BJ (cell line): Measurements from ENCODE around the gene SELENOS. TPM values are rescaled to one million over a fixed set of nuclear protein-coding genes. Genes with fewer than 3 reads are reported as not detected.

Experiments used
- CTCF ChIA-PET: fragments of 350-600 bp; formaldehyde crosslinking; extraction: SDS; loops from one replicate; lab custom pipeline; 2021; ENCODE audit warnings: antibody characterized with exemption, inconsistent platforms; lab: Yijun Ruan, JAX
- POLR2A ChIA-PET: fragments of 300-600 bp; sonication (Branson Sonifier 250); formaldehyde crosslinking; extraction: SDS; loops from one replicate; lab custom pipeline; 2021; ENCODE audit warnings: antibody characterized with exemption; lab: Charles Lee
- DNase-seq: peaks from one replicate; pipeline ENCODE4 v3.0.0-alpha.2; 2011; ENCODE audit warnings: low read depth
- H3K27me3 ChIP-seq: 2 replicates; pipeline ENCODE4 v1.6.0; 2011; ENCODE audit warnings: low read length; ENCODE audit not compliant: control insufficient read depth, insufficient read depth
- H3K36me3 ChIP-seq: 2 replicates; pipeline ENCODE4 v1.5.1; 2011; ENCODE audit warnings: low read length; ENCODE audit not compliant: control insufficient read depth, insufficient read depth
- H3K4me3 ChIP-seq: 2 replicates; pipeline ENCODE4 v1.5.1; 2011; ENCODE audit warnings: low read depth, mild to moderate bottlenecking, control low read depth, low read length
- polyA plus RNA-seq: library from polyadenylated mRNA; depleted of rRNA; stranded (reverse); fragments of >200 nt; gene quantifications from 2 replicates; pipeline ENCODE4 v1.2.3, GENCODE V29; 2011
- TF ChIP-seq, protein P1 (sequence below): IDR thresholded peaks from 2 replicates; pipeline ENCODE4 v1.5.1; 2011; ENCODE audit warnings: low read depth, mild to moderate bottlenecking, control low read depth, inconsistent platforms, low read length, moderate library complexity; ENCODE audit not compliant: insufficient read depth

Gene SELENOS
- polyA plus RNA-seq, 1 experiment, result 71.2 TPM

GRCh38 chr15:101309436-101310160 lies 32.3 kb upstream of the SELENOS start:
- TF ChIP-seq, protein P1, sequence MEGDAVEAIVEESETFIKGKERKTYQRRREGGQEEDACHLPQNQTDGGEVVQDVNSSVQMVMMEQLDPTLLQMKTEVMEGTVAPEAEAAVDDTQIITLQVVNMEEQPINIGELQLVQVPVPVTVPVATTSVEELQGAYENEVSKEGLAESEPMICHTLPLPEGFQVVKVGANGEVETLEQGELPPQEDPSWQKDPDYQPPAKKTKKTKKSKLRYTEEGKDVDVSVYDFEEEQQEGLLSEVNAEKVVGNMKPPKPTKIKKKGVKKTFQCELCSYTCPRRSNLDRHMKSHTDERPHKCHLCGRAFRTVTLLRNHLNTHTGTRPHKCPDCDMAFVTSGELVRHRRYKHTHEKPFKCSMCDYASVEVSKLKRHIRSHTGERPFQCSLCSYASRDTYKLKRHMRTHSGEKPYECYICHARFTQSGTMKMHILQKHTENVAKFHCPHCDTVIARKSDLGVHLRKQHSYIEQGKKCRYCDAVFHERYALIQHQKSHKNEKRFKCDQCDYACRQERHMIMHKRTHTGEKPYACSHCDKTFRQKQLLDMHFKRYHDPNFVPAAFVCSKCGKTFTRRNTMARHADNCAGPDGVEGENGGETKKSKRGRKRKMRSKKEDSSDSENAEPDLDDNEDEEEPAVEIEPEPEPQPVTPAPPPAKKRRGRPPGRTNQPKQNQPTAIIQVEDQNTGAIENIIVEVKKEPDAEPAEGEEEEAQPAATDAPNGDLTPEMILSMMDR, result no peak
- ChIA-PET CTCF (interaction anchor here (0.8 kb wide), 1 partner anchor 332 kb away, joined by 3 read pairs; no protein-coding TSS in a partner anchor), POLR2A (no interaction called here)
- Histone ChIP-seq H3K27me3 (no peaks in the 10 kb centered on the region), H3K4me3 (no peak overlapping the region), H3K36me3 (no peaks in the 10 kb centered on the region)
- no peak for DNase-seq

- Histone ChIP-seq H3K4me3 (no peak overlapping the region), H3K27me3 (no peaks in the 10 kb centered on the region), H3K36me3 (no peaks in the 10 kb centered on the region)
- POLR2A ChIA-PET, result no interaction called here
- CTCF ChIA-PET, result interaction anchor here (0.8 kb wide), 1 partner anchor 333 kb away, joined by 3 read pairs; no protein-coding TSS in a partner anchor
- TF ChIP-seq, protein P1, result no peak
- DNase-seq, result no peak
Observed at GRCh38 chr15:101308604-101309435, 31.5 kb upstream of the SELENOS start.

DNA sequence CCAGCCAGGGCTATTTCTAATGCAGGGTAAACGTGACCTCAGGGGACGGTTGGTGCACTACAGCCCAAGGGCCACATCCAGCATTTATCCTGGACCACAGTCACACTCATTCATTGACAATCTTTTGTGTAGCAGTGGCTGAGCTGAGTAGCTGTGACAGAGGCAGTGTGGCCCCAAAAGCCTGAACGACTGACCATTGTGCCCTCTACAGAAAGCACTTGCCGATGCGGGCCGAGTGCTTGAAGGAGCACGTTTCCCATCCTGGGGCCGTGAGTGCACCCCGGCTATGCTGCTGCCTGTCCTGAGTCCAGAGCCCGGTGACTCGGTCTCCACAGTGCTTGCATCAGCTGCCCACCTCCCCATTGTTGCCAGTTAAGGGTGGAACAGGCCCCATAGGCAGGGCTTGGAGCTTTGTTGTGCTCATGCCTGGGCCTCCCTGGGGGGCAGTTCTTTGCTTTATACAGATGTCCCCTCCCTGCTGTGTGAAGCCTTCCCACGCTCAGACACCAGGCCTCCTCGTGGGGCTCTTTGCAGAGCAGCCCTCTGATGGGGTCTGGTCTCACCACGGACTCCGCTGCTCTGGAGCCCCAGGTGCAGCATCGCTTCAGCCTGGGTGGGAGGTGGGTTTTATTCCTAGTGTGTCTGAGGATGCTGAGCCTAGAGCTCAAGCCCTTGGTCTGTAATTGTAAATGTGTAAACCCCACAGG lies 30.8 kb upstream of the SELENOS start:
- TF ChIP-seq, protein P1, result no peak
- no peak for DNase-seq
- CTCF ChIA-PET, result interaction anchor here (1.5 kb wide), 1 partner anchor 15 kb away, joined by 4 read pairs; no protein-coding TSS in a partner anchor
- H3K27me3 ChIP-seq, result no peaks in the 10 kb centered on the region
- H3K36me3 ChIP-seq, result no peaks in the 10 kb centered on the region
- POLR2A ChIA-PET, result no interaction called here
- no peak overlapping the region for H3K4me3 ChIP-seq

- DNase-seq, result no peak
- Histone ChIP-seq H3K4me3 (no peak overlapping the region), H3K36me3 (no peaks in the 10 kb centered on the region), H3K27me3 (no peaks in the 10 kb centered on the region)
- TF ChIP-seq, protein P1, result no peak
- ChIA-PET CTCF (interaction anchor here (1.2 to 1.5 kb wide), 2 partner anchors 14 to 334 kb away, joined by 4 to 7 read pairs; no protein-coding TSS in a partner anchor), POLR2A (no interaction called here)
Observed at GRCh38 chr15:101307048-101307896, 30.0 kb upstream of the SELENOS start.
